ENCODE results near the gene INPP4A.
A peak's percentile ranks its signal among the peaks of the same experiment; 100 is the strongest.
"Not testable (repeated sequence)": the region's sequence is repeated elsewhere in the genome, so short reads cannot be mapped to it uniquely, and the experiment has no call there.

Gene INPP4A

DNA sequence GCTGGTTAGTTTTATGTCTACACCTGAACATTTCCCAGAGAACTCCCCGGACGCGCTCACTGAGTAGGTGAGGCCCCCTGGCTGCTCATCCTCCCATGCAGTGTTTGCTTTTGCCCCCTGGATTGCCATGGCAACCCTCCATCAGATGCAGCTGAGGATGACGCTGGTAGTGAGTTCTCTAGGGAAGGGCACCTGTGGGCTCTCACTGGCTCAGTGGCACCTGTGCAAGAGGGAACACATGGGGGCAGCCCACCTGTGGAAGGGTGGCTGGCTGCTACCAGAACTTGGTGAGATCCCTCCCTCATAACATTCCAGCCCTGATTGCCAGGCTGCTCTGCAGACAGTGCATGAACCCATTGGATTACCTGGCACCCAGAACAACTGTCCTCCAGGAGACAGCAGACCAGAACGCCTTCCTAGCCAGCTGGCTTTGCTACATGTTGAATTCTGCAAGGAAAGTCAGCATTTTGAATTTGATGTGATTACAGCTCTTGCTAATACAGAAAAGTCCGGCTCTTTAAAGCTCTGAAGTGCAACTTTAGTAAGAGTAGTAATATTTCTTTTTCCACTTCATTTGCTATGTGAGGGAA, 142.0 kb downstream of the INPP4A start:
- no peak for DNase-seq (ENCODE audit: low read depth)

DNA sequence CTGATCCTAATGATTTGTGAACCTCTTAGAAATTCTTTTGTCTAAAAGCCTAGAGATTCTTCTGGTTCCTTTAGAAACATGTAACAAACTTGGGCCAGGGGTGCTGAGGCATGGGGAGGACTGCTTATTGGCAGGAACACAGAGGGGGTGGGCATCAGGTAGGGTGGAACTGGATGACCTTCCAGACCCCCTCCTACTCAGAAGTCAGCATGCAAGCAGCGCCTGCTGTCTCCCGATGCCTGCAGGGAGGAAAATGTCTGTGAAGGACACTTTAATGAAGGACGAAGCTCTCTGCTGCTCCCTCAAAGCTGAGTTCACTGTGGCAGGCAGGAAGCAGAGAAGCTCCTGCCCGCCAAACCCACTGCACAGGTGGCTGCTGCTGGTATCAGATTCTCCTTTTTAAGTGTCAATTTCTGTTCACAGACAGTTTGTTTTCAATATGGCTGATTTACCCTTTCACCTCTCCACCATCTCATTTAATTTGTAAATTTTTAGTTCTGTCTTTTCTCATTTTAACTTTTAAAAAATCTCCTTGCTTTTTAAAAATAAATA, 144.3 kb downstream of the INPP4A start:
- DNase-seq (ENCODE audit: low read depth): no peak

DNA sequence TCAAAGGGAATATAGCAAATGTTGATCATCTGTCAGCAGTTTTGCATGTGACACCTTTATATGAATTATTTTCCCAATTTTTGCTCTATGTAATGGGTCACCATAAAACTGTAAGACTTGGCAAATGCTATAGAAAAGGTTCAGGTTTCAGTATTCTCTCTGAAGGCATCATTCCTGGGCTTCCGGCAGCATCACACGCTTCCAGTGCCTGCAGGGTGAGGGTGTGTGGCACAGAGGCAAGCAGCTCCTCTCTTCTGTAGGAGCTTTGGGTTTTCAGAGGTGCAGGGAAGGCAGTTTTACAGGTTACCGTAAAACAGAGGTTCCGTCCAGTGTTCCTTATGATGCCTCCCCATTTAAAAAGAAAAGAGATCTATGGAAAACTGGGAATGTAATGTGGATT, 144.8 kb downstream of the INPP4A start:
- no peak for DNase-seq (ENCODE audit: low read depth)

DNA sequence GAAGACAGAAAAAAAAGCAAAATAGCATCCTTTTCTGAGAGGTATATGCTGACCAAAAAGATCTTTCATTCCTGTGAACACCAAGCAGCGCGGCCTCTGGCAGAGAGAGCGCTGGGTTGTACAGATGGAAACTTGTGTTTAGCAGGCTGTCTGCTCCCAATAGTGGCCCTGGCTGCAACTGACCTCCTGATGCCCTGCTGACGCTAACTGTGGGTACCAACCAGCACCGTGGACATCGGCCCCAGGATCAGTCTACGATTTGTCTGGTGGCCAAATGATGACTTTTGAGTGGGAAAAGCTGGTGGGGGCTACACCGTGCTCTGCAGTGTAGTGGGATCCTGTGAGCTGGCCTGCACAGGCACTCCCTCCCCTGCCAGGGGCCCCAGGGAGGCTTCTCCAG, 147.9 kb downstream of the INPP4A start:
- DNase-seq (ENCODE audit: low read depth): no peak

DNA sequence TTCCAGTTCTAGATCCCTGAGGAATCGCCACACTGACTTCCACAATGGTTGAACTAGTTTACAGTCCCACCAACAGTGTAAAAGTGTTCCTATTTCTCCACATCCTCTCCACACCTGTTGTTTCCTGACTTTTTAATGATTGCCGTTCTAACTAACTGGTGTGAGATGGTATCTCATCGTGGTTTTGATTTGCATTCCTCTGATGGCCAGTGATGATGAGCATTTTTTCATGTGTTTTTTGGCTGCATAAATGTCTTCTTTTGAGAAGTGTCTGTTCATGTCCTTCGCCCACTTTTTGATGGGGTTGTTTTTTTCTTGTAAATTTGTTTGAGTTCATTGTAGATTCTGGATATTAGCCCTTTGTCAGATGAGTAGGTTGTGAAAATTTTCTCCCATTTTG, 150.0 kb downstream of the INPP4A start:
- DNase-seq (ENCODE audit: low read depth): not testable (repeated sequence)

DNA sequence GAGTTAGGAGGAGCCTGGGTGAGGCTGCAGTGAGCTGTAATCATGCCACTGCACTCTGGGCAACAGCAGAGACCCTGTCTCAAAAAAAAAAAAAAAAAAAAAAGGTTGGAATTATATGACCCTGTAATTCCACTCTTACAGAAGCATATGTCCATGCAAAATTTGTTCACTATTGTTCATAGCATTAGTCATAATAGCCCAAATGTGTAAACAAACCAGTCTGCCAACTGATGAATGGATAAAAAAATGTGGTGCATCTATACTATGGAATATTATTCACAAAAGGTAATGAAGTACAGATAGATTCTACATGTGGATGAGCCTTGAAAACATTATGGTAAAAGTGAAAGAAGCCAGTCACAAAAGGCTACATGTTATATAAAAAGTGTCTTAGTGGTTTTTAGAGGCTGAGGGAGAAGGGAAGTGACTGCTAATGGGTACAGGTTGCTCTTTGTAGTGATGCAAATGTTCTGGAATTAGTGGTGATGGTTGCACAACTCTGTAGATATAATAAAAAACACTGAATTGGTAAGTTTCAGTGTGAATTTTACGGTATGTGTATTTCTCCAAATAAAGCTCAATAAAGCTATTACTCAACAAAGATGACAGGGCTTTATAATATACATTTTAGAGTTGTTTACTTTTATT, 154.2 kb downstream of the INPP4A start:
- DNase-seq (ENCODE audit: low read depth): no peak

DNA sequence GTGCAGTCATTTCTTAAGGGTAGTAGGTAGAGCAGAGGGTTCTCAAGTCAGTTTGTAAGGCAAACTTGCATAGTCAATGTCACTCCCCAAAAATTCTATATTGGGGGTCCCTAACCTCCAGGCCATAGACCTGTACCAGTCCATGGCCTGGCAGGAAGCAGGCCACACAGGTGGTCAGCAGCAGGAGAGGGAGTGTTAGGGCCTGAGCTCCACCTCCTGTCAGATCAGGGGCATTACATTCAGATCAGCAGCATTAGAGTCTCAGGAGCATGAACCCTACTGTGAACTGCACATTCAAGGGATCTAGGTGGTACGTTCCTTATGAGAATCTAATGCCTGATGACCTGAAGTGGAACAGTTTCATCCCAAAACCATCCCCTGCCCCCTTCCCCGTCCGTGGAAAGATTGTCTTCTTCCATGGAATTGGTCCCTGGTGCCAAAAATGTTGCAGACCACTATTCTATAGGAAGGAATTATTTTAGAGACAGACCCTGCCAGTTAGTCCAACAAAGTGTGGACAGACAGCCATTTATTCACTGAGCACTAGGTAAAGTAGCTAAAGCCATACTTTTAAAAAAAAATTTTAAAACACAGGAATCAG, 157.0 kb downstream of the INPP4A start:
- DNase-seq (ENCODE audit: low read depth): no peak

DNA sequence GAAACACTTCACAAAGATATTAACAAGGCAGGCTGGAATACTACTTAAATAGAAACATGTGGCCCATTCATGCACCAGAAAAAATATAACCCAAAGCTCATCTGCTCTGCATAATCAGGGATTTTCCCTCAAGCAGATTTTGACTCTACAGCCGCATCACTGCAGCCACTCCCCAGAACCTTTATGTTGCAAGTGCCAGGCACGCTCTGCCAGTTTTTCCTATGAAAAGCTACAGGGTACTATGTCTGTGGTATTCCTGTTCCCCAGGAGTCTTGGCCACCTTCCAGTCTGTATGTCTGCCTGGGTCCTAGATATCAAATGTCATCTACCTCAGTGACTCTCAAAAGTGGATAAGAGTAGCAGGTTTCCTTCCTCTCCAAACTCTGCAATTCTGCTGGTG, 159.9 kb downstream of the INPP4A start:
- DNase-seq (ENCODE audit: low read depth): no peak

DNA sequence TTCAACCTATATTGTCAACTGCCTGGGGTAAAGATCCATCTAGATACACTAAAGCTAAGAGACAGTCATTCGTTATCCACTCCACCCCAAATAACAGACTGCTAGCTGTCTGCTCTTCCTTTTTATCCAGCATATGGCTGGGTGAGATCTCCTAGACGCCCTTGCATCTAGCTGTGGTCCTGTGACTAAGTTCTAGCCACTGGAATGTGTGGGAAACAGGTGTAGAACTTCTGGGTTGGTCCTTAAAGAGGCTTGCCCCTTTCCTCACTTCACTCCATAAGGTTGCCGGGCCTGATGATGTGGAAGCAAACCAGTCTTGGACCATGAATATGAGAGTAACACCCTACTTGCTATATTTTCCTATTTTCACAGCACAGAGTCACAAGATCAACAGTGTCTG, 160.4 kb downstream of the INPP4A start:
- DNase-seq (ENCODE audit: low read depth): no peak

DNA sequence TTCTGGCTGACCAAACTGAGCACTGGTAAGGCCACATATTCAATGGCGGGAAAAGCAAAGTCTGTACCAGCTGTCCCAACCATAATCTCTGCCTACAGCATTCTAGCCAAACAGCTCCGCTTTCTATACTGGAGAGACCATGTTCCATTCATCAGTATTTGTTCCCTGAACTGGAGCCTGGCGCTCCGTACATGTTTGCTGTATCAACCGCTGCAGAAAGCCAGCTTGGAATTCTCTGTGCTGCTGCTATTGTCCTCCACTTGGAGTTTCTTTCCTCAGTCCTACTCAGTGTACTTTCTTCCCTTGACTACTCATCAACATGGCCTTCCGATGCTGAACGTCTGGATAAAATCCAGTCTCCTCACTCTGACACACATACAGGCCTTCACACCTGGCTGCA, 161.8 kb downstream of the INPP4A start:
- DNase-seq (ENCODE audit: low read depth): no peak

DNA sequence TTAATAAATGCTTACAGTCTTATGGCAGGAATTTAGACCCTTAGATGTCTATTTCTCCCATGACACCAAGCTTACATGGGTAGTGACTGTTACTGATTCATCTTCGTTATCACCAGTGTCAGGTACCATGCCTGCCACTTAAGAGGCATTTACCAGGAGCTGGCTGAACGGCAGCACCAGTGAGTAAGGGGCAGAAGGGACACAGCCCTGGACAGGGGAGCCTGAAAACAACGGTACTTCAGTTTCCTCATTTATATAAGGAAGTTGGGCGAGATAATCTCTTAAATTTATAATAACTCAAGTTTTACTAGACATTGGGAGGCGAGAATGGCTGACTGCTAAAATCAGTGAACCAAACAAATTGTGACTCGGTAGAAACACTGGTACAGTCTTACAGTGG, 162.4 kb downstream of the INPP4A start:
- no peak for DNase-seq (ENCODE audit: low read depth)

DNA sequence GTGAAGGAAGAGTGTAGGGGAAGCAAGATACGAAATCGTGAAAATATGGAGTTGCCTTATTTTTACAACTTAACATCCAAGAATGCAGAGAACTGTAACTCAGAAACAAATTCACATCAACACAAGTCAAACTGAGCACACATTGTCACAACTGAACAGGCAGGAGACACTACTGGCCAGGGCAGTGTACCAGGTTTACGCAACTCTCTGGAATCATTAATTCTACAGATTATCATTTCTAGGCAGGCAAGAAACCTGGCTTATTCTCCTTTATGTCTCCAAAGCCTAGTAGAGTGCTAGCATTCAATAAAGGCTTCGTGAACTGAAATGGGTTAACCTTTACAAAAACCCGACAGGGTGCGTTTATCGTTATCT, 163.1 kb downstream of the INPP4A start:
- DNase-seq (ENCODE audit: low read depth): no peak

DNA sequence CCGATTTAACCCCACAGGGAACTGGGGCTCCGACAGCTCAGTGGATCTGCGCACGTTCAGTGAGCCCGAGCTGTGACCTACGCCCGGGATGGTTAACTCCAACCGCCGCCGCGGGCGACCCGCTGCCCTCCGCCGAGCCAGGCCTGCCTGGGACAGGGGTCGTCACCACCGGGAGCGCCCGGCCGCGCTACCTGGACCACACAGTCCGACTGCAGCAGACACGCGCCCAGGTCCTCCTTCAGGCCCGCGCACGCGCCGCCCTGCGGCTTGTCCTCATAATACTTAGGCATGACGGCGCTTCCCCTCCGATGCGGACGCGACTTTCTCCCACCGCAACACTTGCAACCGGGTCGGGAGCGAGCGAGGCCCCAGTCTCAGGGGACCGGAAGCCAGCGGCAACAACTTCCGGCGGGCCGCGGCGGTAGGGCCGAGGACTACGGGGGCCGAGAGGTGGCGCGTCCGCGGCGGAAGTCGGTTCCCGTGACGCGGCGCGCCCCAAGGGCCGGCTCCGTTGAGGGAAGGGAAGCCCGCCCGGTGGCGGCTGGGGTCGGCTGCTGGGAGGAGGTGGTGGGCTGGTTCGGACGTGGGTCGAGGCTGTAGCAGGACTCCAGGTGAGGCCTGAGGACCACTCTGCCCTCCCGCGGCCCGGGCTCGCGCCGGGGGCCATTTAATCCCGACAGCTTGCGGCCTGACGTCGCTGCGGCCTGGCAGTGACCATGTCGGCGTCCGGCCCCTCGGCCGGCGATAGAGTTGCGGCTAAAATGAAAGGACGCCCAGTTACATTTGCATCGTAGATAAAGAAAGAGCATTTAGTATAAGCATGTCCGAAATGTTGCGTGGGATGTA, 163.7 kb downstream of the INPP4A start, which contains the start of the genes COA5 and UNC50:
Gene COA5, minus strand, starts transcription at position 397 of the 846 bp plus-strand sequence. Its CDS starts 107 bp downstream, at position 290.
Gene UNC50, plus strand, starts transcription at position 474 of the 846 bp plus-strand sequence. CDS start 1,171 bp downstream, outside the sequence.
- peak; percentile 84 for DNase-seq (ENCODE audit: low read depth)

DNA sequence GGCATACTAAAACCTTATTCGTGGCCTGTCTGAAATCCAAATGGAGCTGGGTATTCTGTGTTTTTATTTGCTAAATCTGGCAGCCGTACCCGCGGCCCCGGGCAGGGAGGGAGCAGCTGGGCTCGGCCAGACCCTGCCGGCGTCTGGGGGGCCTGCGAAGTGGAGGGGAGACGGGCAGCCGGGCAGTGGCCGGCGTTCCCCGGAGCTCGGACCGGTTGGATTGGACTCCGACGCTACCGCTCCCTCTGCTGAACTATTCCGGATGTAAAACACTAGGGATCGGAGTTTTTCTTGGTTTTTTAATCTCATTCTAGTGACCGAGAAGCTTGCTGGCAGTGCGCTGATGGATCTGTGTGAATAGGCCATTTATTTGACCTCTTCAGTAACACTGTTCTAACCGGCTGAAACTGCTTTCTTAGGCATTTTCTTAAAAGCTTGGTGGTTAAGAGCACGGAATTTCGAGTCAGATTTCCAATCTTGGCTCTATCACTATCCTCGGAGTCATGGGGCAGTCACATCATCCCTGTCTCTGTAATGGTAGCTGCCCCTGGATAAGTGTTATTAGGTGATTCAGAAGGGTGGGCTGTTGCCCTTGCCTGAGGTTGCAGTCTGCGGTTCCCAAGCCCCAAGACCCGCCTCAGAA, 164.4 kb downstream of the INPP4A start:
- DNase-seq (ENCODE audit: low read depth): no peak

DNA sequence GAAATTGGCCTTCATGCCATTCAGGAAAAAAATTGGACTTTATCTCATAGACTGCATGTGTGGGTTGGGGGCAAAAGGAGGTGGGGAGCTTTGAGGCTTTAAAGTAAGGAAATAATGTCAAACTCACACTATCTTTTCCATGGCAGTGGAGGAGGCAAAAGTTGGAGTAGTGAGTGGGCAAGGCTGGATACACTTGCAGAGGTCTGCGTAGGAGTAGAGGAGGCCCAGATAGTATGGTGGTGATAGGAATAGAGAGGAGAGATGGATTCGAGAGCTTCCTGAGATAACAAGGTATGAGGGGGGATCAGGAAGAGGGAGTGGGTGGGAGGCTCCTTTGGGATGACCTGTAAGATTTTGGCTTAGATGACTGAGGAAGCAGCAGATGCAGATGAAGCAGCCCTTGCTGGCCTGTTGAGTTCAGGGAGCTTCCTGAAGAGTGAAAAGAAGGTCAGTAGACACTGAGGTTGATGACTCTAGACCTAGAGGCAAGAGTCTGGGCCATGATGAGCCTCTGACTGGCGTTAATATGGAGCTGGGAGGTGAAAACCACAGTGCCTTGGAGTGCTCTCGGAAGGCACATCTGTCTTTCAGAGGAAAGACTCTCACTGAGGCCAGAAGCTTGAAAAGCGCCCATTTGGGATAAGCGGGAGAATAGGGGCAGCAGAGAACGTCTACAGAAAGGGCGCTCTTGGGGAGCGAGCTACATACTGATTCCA, 169.5 kb downstream of the INPP4A start:
- no peak for DNase-seq (ENCODE audit: low read depth)

DNA sequence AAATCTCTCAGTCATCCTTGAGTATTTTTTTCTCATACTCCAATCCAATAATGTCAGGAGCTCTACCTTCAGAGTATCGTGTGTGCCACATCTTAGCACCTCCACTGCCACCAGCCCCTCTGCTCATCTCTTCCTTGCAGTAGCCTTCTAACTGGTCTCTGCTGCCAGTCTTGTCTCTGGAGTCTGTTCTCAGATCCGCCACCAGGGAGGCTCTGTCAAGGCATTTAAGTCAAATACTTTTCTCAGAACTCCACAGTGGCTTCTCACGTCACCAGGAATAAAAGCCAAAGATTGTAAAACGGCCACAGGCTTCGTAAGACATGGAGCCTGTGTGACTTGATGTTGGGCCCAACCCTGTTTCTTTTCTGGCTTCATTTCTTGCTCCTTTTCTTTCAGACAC, 170.8 kb downstream of the INPP4A start:
- DNase-seq (ENCODE audit: low read depth): no peak

DNA sequence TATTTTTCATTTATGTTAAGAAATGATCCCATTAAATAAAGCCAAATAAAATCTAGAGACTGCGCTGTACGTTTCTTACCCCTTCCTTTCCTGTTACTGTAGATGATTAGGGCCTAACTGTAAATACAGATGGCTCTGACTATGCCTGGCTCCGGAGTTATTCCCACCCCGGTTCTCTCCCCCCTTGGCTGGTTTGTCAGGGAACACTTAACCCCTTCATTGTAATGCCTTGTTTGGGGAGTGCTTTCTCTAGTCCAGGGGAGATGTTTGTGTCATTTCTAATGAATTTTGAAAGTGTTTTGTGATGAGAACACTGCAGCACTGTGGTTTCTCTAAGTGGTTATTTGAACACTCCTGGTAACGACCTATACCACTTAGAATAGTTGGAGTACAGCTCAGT, 172.5 kb downstream of the INPP4A start:
- DNase-seq (ENCODE audit: low read depth): no peak

DNA sequence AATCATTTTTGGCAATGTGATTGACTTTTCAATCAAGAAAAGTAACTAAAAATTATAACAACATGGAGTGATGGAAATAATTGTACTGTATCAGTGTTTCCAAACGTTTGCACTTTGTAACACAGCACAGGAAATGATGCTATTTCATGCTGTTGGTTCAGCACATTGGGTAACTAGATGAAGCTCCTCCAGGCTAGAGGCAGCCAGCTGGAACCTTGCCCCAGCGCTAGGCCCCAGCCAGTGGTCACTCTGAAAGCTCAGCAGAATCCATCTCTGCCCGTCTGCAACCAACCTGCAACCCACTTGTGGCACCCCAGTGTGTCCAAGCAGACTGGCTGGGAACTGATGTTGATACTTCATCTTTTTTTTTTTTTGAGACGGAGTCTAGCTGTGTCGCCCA, 179.0 kb downstream of the INPP4A start:
- DNase-seq (ENCODE audit: low read depth): no peak

DNA sequence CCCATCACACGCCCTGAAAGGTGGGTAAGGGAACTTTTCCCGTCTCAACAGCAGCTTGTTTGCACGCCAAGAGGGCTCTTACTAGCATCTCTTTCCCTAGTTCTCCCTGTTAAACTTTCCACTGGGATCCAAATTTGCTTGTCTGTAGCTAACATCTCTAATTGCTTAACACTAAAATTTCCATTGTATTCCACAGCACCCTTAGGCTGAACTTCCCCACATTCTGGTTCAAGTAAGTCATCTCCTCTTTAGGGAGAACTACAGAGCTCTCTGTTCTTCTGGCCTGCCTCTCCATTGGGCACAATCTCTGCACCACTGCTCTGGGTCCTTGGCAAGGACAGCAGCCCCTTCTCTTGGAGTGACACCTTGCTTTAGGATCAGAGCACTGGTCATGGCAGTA, 187.7 kb downstream of the INPP4A start:
- DNase-seq (ENCODE audit: low read depth): no peak

DNA sequence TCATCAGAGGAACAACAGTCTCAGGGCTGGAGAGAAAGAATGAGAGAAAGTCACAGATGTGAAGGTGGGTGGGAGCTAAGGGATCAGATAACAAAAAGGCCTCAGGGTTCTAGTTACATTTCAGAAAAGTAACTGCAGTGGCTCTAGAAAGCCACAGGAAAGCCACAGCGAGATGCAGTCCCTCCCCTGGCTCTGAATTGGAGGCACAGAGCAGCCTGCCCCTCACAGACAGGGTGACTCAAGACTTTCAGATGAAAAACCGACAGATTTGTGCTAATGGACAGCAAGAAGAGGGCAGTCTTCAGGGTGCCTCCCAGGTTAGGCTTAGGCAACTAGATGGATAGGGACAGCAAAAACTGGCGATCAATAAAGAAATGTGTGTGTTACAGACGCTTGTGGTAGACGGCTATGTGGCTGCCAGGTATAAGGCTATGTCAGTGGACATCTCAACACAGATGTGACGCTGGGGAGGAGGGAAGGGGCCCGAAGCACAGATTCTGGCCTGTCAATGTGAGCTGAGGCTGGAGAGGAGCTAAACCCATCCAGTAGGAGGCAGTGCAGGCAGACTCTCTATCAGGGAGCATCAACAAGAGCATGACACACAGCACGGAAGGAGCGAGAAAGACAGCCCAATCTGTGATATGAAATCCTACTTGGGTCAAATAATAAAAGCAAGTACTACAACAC, 189.9 kb downstream of the INPP4A start:
- DNase-seq (ENCODE audit: low read depth): no peak

Data from activated T-helper 1 cell treated with Interleukin-2 at 50 U/mL for 16 hours (primary cell).